PC-3 (cell line): ENCODE measurements around the gene INO80B. TPM values are rescaled to one million over a fixed set of nuclear protein-coding genes. Genes with fewer than 3 reads are reported as not detected.

Experiments used
- ATAC-seq: fragments of 200-7000 bp; cut with Tn5 transposase; 2 replicates; pipeline ENCODE4 v1.9.1; 2020; ENCODE audit warnings: mild to moderate bottlenecking, moderate library complexity
- BruUV-seq: library from RNA; stranded (reverse); fragments of 400-500 nt; replicated peaks from 2 replicates; lab custom pipeline; 2021; lab: Mats Ljungman, UMichigan
- CTCF ChIA-PET: fragments of 300-600 bp; sonication (Branson Sonifier 250); formaldehyde crosslinking; loops from one replicate; lab custom pipeline; 2022; ENCODE audit warnings: antibody characterized with exemption; lab: Charles Lee
- POLR2A ChIA-PET: fragments of 300-600 bp; sonication (Branson Sonifier 250); formaldehyde crosslinking; loops from one replicate; lab custom pipeline; 2022; ENCODE audit warnings: antibody characterized with exemption; ENCODE audit not compliant: unreplicated experiment; lab: Charles Lee
- DNase-seq: peaks from one replicate; pipeline ENCODE4 v3.0.0-alpha.2; 2015
- H2AFZ ChIP-seq: fragments of 300-600 bp; sonication (generic); 2 replicates; pipeline ENCODE4 v1.6.0; 2016; ENCODE audit warnings: antibody characterized with exemption, low read length
- H3F3A ChIP-seq: fragments of 300-600 bp; sonication (generic); one replicate; pipeline ENCODE4 v1.6.0; 2017; ENCODE audit warnings: antibody characterized with exemption, low read length, control low read depth, mild to moderate bottlenecking; ENCODE audit not compliant: unreplicated experiment
- H3K27ac ChIP-seq: fragments of 300-600 bp; sonication (generic); 2 replicates; pipeline ENCODE4 v1.5.1; 2016; ENCODE audit warnings: mild to moderate bottlenecking, low read length
- H3K27me3 ChIP-seq: fragments of 300-600 bp; sonication (generic); 2 replicates; pipeline ENCODE4 v1.6.1; 2016; ENCODE audit warnings: low read length, mixed read lengths
- H3K36me3 ChIP-seq: fragments of 300-600 bp; sonication (generic); 2 replicates; pipeline ENCODE4 v1.6.1; 2016; ENCODE audit warnings: low read depth, mixed run types, low read length, mixed read lengths
- H3K4me1 ChIP-seq: fragments of 300-600 bp; sonication (generic); 2 replicates; pipeline ENCODE4 v1.5.1; 2016; ENCODE audit warnings: low read length; ENCODE audit not compliant: insufficient read depth
- H3K4me2 ChIP-seq: fragments of 300-600 bp; sonication (generic); 2 replicates; pipeline ENCODE4 v1.6.0; 2016; ENCODE audit warnings: low read length
- H3K4me3 ChIP-seq: fragments of 300-600 bp; sonication (generic); 2 replicates; pipeline ENCODE4 v1.5.1; 2016; ENCODE audit warnings: mild to moderate bottlenecking, low read length, mixed read lengths
- H3K79me2 ChIP-seq: fragments of 300-600 bp; sonication (generic); 2 replicates; pipeline ENCODE4 v1.6.1; 2017; ENCODE audit warnings: low read length, mixed read lengths
- H3K9ac ChIP-seq: fragments of 300-600 bp; sonication (generic); 2 replicates; pipeline ENCODE4 v1.6.0; 2016; ENCODE audit warnings: mild to moderate bottlenecking, low read length
- H3K9me2 ChIP-seq: fragments of 300-600 bp; sonication (generic); replicated peaks from 2 replicates; pipeline ENCODE4 v1.6.1; 2016; ENCODE audit warnings: mixed run types, low read length, mixed read lengths
- H3K9me3 ChIP-seq: fragments of 300-600 bp; sonication (generic); 2 replicates; pipeline ENCODE4 v1.6.1; 2016; ENCODE audit warnings: low read length, mixed read lengths
- H4K20me1 ChIP-seq: fragments of 300-600 bp; sonication (generic); 2 replicates; pipeline ENCODE4 v1.6.1; 2016; ENCODE audit warnings: low read length, mixed read lengths
- EZH2 ChIP-seq: fragments of 300-600 bp; sonication (generic); IDR thresholded peaks from one replicate; pipeline ENCODE4 v1.6.1; 2017; ENCODE audit warnings: antibody characterized with exemption, mild to moderate bottlenecking, low read length; ENCODE audit not compliant: unreplicated experiment
- EZH2phosphoT487 ChIP-seq: fragments of 300-600 bp; sonication (generic); IDR thresholded peaks from 2 replicates; pipeline ENCODE4 v1.6.1; 2018; ENCODE audit warnings: mild to moderate bottlenecking, antibody characterized with exemption, low read length, borderline replicate concordance
- intact Hi-C: fragments of 100-400 bp; cut with micrococcal nuclease; formaldehyde crosslinking; loops from 2 replicates; pipeline ENCODE4 v1.9.0; 2023
- total RNA-seq: library from RNA; depleted of rRNA; stranded (reverse); fragments of >200 nt; gene quantifications from 2 replicates; pipeline ENCODE4 v1.2.3, GENCODE V29; 2014
- TF ChIP-seq, protein P1 (sequence below): fragments of 300-600 bp; sonication (generic); conservative IDR thresholded peaks from 2 replicates; pipeline ENCODE4 v1.5.1; 2017; ENCODE audit warnings: antibody characterized with exemption, low read depth, mild to moderate bottlenecking, low read length

The INO80B gene
- total RNA-seq, 1 experiment from 2014 or later = 26.2 TPM

GRCh38 chr2:74488643-74489481 lies 34.0 kb downstream of the INO80B start:
- Histone ChIP-seq H3K9ac (no peak overlapping the region), H3F3A (no peaks in the 10 kb centered on the region), H2AFZ (no peak overlapping the region), H3K4me2 (no peak overlapping the region), H3K4me3 (no peak overlapping the region), H4K20me1 (no peaks in the 10 kb centered on the region), H3K27me3 (no peaks in the 10 kb centered on the region), H3K9me3 (no peaks in the 10 kb centered on the region), H3K79me2 (peaks cover 7% of the 10 kb centered on the region), H3K9me2 (no peaks in the 10 kb centered on the region), H3K27ac (no peak overlapping the region), H3K4me1 (peaks cover 11% of the 10 kb centered on the region), H3K36me3 (peaks cover 22% of the 10 kb centered on the region)
- CTCF ChIA-PET = no interaction called here
- TF ChIP-seq, protein P1, sequence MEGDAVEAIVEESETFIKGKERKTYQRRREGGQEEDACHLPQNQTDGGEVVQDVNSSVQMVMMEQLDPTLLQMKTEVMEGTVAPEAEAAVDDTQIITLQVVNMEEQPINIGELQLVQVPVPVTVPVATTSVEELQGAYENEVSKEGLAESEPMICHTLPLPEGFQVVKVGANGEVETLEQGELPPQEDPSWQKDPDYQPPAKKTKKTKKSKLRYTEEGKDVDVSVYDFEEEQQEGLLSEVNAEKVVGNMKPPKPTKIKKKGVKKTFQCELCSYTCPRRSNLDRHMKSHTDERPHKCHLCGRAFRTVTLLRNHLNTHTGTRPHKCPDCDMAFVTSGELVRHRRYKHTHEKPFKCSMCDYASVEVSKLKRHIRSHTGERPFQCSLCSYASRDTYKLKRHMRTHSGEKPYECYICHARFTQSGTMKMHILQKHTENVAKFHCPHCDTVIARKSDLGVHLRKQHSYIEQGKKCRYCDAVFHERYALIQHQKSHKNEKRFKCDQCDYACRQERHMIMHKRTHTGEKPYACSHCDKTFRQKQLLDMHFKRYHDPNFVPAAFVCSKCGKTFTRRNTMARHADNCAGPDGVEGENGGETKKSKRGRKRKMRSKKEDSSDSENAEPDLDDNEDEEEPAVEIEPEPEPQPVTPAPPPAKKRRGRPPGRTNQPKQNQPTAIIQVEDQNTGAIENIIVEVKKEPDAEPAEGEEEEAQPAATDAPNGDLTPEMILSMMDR = no peak
- no peak for TF ChIP-seq EZH2phosphoT487
- TF ChIP-seq EZH2 = no peak
- POLR2A ChIA-PET = no interaction called here
- DNase-seq (no peak), ATAC-seq (no peak)
- no TSS peak for BruUV-seq
- intact Hi-C loops = no loop called here

GRCh38 chr2:74489906-74490305 lies 35.0 kb downstream of the INO80B start:
- no peaks in the 10 kb centered on the region for H3K27me3 ChIP-seq
- POLR2A ChIA-PET = no interaction called here
- peaks cover 9% of the 10 kb centered on the region for H3K4me1 ChIP-seq
- H3K9me3 ChIP-seq = no peaks in the 10 kb centered on the region
- CTCF ChIA-PET = no interaction called here
- no TSS peak for BruUV-seq
- no peaks in the 10 kb centered on the region for H3K9me2 ChIP-seq
- ATAC-seq (no peak), DNase-seq (no peak)
- H3K27ac ChIP-seq = no peak overlapping the region
- H2AFZ ChIP-seq = no peak overlapping the region
- H4K20me1 ChIP-seq = no peaks in the 10 kb centered on the region
- H3K79me2 ChIP-seq = no peaks in the 10 kb centered on the region
- no peak overlapping the region for H3K4me3 ChIP-seq
- no peak for TF ChIP-seq EZH2phosphoT487
- TF ChIP-seq, protein P1 = no peak
- TF ChIP-seq EZH2 = no peak
- no peaks in the 10 kb centered on the region for H3F3A ChIP-seq
- intact Hi-C loops = no loop called here
- H3K4me2 ChIP-seq = no peak overlapping the region
- no peak overlapping the region for H3K9ac ChIP-seq
- H3K36me3 ChIP-seq = peaks cover 28% of the 10 kb centered on the region
